ENCODE data around the gene CNTNAP5. TPM values are rescaled to one million over a fixed set of nuclear protein-coding genes. Genes with fewer than 3 reads are reported as not detected.

Gene CNTNAP5
- total RNA-seq, 4 donors from 2014 or later, result not detected

DNA sequence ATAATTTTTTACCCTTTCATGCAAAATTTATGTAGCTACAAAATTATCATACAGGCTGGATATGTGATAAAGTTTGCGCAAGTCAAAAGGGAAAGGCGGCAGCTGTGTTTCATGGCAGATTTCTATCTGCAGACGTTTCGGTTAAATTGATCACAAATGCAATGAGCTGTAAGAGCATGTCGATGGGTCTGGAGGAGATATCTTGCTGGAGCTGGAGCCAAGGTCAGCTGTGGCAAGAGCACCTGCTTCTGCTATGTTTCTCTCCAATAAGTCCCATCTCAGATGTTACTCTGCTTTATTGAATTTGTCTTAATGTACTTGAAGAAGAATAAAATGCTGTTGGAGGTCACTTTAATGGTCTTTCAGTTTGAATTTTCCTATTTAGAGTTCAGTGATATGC is 749.7 kb downstream of the CNTNAP5 start:
- no peak for DNase-seq (ENCODE audit: low spot score in 2 of 2)
- TF ChIP-seq POLR2AphosphoS5 (IDR thresholded peaks at IDR 0.05) (no peak), POLR2A (IDR thresholded peaks at IDR 0.05) (no peak)
- H3K9me3 ChIP-seq, result no peaks in the 10 kb centered on the region
- WGBS, result 55% methylated on average over 5 of the region's 5 CpGs
- no peaks in the 10 kb centered on the region for H3K27me3 ChIP-seq
- no peak overlapping the region for H3K4me3 ChIP-seq
- no peak overlapping the region for H3K27ac ChIP-seq
- no peaks in the 10 kb centered on the region for H3K4me1 ChIP-seq
- no peaks in the 10 kb centered on the region for H3K36me3 ChIP-seq

DNA sequence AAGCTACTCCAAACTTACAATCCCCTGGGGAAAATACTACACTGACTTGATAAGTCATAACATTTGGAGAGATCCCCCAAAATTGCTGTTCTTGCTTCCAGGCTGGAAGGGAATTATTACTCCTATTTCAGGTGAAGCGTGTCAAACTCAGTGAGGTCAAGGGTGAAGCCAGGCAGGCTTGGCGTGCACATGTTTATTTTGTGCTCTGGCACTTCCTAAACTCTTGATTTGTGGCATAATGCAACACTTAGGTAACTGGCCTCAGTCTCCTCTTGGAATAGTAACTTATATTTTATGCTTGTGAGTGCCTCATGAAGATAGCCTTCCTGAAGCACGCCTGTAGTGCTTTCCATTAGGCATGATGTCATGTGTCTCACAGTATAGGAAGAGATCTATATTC is 751.2 kb downstream of the CNTNAP5 start:
- DNase-seq (ENCODE audit: low spot score in 2 of 2), result no peak
- Histone ChIP-seq H3K36me3 (no peaks in the 10 kb centered on the region), H3K27ac (no peak overlapping the region), H3K4me1 (no peaks in the 10 kb centered on the region), H3K4me3 (no peak overlapping the region), H3K9me3 (no peaks in the 10 kb centered on the region), H3K27me3 (no peaks in the 10 kb centered on the region)
- no peak for TF ChIP-seq POLR2AphosphoS5 (IDR thresholded peaks at IDR 0.05)
- TF ChIP-seq, protein P1, sequence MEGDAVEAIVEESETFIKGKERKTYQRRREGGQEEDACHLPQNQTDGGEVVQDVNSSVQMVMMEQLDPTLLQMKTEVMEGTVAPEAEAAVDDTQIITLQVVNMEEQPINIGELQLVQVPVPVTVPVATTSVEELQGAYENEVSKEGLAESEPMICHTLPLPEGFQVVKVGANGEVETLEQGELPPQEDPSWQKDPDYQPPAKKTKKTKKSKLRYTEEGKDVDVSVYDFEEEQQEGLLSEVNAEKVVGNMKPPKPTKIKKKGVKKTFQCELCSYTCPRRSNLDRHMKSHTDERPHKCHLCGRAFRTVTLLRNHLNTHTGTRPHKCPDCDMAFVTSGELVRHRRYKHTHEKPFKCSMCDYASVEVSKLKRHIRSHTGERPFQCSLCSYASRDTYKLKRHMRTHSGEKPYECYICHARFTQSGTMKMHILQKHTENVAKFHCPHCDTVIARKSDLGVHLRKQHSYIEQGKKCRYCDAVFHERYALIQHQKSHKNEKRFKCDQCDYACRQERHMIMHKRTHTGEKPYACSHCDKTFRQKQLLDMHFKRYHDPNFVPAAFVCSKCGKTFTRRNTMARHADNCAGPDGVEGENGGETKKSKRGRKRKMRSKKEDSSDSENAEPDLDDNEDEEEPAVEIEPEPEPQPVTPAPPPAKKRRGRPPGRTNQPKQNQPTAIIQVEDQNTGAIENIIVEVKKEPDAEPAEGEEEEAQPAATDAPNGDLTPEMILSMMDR (IDR thresholded peaks at IDR 0.05), result no peak
- TF ChIP-seq POLR2A (IDR thresholded peaks at IDR 0.05), result no peak
- no peak for TF ChIP-seq EP300 (IDR thresholded peaks at IDR 0.05)
- WGBS, result 80% methylated on average over 3 of the region's 3 CpGs

GRCh38 chr2:124778076-124778475 is 753.0 kb downstream of the CNTNAP5 start:
- TF ChIP-seq, protein P1 (IDR thresholded peaks at IDR 0.05), result no peak
- TF ChIP-seq POLR2A (IDR thresholded peaks at IDR 0.05) (no peak), EP300 (IDR thresholded peaks at IDR 0.05) (no peak), POLR2AphosphoS5 (IDR thresholded peaks at IDR 0.05) (no peak)
- 74% methylated on average over 2 of the region's 2 CpGs for WGBS
- no peaks in the 10 kb centered on the region for H3K27me3 ChIP-seq

GRCh38 chr2:124796647-124797046 is 771.6 kb downstream of the CNTNAP5 start:
- no peak overlapping the region for H3K27ac ChIP-seq
- TF ChIP-seq POLR2AphosphoS5 (IDR thresholded peaks at IDR 0.05) (no peak), POLR2A (IDR thresholded peaks at IDR 0.05) (no peak), EP300 (IDR thresholded peaks at IDR 0.05) (no peak)
- TF ChIP-seq, protein P1 (IDR thresholded peaks at IDR 0.05), result no peak
- no peaks in the 10 kb centered on the region for H3K36me3 ChIP-seq
- no peaks in the 10 kb centered on the region for H3K9me3 ChIP-seq
- H3K4me3 ChIP-seq, result no peak overlapping the region
- H3K4me1 ChIP-seq, result no peaks in the 10 kb centered on the region
- no peak for DNase-seq (ENCODE audit: low spot score in 2 of 2)
- H3K27me3 ChIP-seq, result no peaks in the 10 kb centered on the region

More at GRCh38 chr2:124778076-124778475, 753.0 kb downstream of the CNTNAP5 start:
- Histone ChIP-seq H3K4me1 (no peaks in the 10 kb centered on the region), H3K27ac (no peak overlapping the region), H3K9me3 (no peaks in the 10 kb centered on the region), H3K4me3 (no peak overlapping the region), H3K36me3 (no peaks in the 10 kb centered on the region)
- DNase-seq (ENCODE audit: low spot score in 2 of 2), result no peak

DNA sequence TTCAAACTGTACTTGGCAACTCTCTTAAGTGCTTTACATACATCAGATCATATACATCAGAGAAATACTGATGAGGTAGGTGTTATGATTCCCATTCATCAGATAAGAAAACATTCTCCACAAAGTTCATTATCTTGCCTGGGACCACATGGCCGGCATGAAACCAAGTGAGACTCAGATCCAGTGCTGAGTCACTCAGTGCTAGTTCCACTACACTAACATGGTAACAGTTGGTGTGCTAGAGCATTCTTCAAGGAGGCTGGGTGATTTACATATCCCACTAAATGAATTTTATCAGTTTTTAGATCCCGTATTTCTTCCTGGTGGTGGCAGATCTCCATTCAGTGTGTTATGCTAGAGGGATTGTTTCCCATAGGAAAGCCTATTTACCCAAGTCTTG is 772.0 kb downstream of the CNTNAP5 start:
- Histone ChIP-seq H3K4me1 (no peaks in the 10 kb centered on the region), H3K9me3 (no peaks in the 10 kb centered on the region), H3K4me3 (no peak overlapping the region), H3K27me3 (no peaks in the 10 kb centered on the region), H3K27ac (no peak overlapping the region), H3K36me3 (no peaks in the 10 kb centered on the region)
- DNase-seq (ENCODE audit: low spot score in 2 of 2), result no peak
- TF ChIP-seq POLR2A (IDR thresholded peaks at IDR 0.05) (no peak), POLR2AphosphoS5 (IDR thresholded peaks at IDR 0.05) (no peak), EP300 (IDR thresholded peaks at IDR 0.05) (no peak)
- TF ChIP-seq, protein P1 (IDR thresholded peaks at IDR 0.05), result no peak
- WGBS, result 86% methylated on average over 2 of the region's 2 CpGs

DNA sequence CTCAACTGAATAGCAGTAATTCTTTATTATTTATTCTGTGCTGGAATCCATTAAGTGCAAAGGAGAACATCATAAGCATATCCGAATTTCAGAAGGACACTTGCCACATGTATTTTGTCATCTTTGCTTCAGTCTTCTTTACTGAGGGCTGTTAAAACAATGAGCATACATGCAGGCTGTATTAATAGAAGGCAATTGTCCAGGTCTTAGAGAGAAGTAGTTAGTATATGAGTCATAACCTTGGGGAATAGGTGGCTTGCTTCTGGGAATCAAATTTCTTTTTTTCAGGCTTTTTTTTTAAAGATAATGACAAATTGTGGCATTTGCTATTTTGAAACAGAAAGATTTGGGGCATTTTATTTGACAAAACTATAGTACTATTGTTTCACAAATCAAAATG is 773.5 kb downstream of the CNTNAP5 start:
- H3K4me3 ChIP-seq, result no peak overlapping the region
- DNase-seq (ENCODE audit: low spot score in 2 of 2), result no peak
- WGBS, result 56% methylated on average over 1 of the region's 1 CpG
- no peaks in the 10 kb centered on the region for H3K9me3 ChIP-seq
- no peak for TF ChIP-seq POLR2AphosphoS5 (IDR thresholded peaks at IDR 0.05)
- TF ChIP-seq POLR2A (IDR thresholded peaks at IDR 0.05), result no peak
- TF ChIP-seq, protein P1 (IDR thresholded peaks at IDR 0.05), result no peak
- no peak for TF ChIP-seq EP300 (IDR thresholded peaks at IDR 0.05)
- no peak overlapping the region for H3K27ac ChIP-seq
- no peaks in the 10 kb centered on the region for H3K4me1 ChIP-seq
- H3K36me3 ChIP-seq, result no peaks in the 10 kb centered on the region
- H3K27me3 ChIP-seq, result no peaks in the 10 kb centered on the region
